ENCODE data around the gene HDDC2. TPM values are rescaled to one million over a fixed set of nuclear protein-coding genes. Genes with fewer than 3 reads are reported as not detected.

The HDDC2 gene
- polyA plus RNA-seq, 3 donors: 24.4 to 59.9 (median 42.6) TPM

DNA sequence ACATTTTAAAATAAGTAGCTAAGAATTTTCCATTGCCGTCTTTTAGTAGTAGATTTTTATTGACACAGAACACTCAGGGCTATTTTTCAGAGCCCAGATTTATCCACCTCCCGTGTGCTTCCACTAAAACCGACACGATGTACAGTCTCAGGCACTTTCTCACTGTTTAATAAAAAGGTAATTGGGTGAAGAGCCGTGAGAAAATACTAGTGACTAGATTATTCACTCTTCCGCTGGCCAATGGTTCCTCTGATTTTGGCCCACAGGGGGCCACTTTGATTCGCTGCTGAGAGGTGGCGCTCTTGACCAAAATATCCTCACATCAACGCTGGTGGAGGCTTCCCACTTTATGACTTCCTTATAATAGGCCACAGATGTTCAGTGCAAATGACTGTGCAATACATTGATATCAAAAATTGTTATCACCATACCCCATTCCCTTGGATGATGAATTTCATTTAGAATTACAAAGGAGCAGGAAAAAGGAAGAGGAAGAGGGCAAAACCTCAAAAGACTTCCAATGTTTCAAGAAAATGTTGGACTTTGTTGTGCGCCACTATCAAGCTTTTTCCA, 12.3 kb upstream of the HDDC2 start:
- Mint-ChIP-seq H3K4me3 (no peak overlapping the region), H3K4me1 (no peaks in the 10 kb centered on the region), H3K27ac (no peak overlapping the region), H3K36me3 (no peaks in the 10 kb centered on the region), H3K27me3 (ENCODE audit: low read depth in 3 of 3) (peaks cover 7 to 18% (median 14%) of the 10 kb centered on the region in 3 donors), H3K9me3 (no peaks in the 10 kb centered on the region)
- peak; percentile 47 to 62 (median 54) for DNase-seq
- Histone ChIP-seq H3K79me2 (ENCODE audit: insufficient read depth, low read length) (no peaks in the 10 kb centered on the region), H3K4me3 (replicated peaks in 1 of 3; ENCODE audit: low read depth in 2 of 3, low read length in 3 of 3) (no peak overlapping the region), H3K9ac (ENCODE audit: insufficient read depth, low read length, poor library complexity, severe bottlenecking) (no peak overlapping the region), H3K9me3 (replicated peaks in 1 of 2; ENCODE audit: control insufficient read depth in 1 of 2, insufficient read depth in 1 of 2, low read length in 2 of 2) (no peaks in the 10 kb centered on the region), H4K20me1 (ENCODE audit: insufficient read depth, low read length) (no peaks in the 10 kb centered on the region), H3K27ac (ENCODE audit: low read depth in 1 of 2, low read length in 2 of 2) (no peak overlapping the region), H3K4me1 (ENCODE audit: control insufficient read depth in 1 of 2, insufficient read depth in 2 of 2, low read length in 2 of 2) (no peaks in the 10 kb centered on the region), H3K4me2 (replicated peaks; ENCODE audit: extremely low read depth, low read length, poor library complexity, severe bottlenecking) (no peak overlapping the region), H3K36me3 (replicated peaks in 1 of 2; ENCODE audit: control insufficient read depth in 1 of 2, insufficient read depth in 2 of 2, low read length in 2 of 2) (no peaks in the 10 kb centered on the region), H2AFZ (ENCODE audit: insufficient read depth, low read depth, low read length, poor library complexity, severe bottlenecking) (no peak overlapping the region), H3K27me3 (ENCODE audit: control insufficient read depth in 2 of 2, insufficient read depth in 2 of 2, low read length in 2 of 2) (peaks cover 11 to 30% of the 10 kb centered on the region in 2 donors)
- intact Hi-C loops (cut with micrococcal nuclease): loop anchor here (5.0 to 10.0 kb wide), 3 partner anchors 438 to 671 kb away; partner anchors contain the start of gene TRMT11 (in 1 of the 2)
- 0% methylated on average over 3 of the region's 10 CpGs for WGBS (ENCODE audit: insufficient coverage)
- TF ChIP-seq, protein P1, sequence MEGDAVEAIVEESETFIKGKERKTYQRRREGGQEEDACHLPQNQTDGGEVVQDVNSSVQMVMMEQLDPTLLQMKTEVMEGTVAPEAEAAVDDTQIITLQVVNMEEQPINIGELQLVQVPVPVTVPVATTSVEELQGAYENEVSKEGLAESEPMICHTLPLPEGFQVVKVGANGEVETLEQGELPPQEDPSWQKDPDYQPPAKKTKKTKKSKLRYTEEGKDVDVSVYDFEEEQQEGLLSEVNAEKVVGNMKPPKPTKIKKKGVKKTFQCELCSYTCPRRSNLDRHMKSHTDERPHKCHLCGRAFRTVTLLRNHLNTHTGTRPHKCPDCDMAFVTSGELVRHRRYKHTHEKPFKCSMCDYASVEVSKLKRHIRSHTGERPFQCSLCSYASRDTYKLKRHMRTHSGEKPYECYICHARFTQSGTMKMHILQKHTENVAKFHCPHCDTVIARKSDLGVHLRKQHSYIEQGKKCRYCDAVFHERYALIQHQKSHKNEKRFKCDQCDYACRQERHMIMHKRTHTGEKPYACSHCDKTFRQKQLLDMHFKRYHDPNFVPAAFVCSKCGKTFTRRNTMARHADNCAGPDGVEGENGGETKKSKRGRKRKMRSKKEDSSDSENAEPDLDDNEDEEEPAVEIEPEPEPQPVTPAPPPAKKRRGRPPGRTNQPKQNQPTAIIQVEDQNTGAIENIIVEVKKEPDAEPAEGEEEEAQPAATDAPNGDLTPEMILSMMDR (IDR thresholded peaks at IDR 0.05): peak; percentile 69

DNA sequence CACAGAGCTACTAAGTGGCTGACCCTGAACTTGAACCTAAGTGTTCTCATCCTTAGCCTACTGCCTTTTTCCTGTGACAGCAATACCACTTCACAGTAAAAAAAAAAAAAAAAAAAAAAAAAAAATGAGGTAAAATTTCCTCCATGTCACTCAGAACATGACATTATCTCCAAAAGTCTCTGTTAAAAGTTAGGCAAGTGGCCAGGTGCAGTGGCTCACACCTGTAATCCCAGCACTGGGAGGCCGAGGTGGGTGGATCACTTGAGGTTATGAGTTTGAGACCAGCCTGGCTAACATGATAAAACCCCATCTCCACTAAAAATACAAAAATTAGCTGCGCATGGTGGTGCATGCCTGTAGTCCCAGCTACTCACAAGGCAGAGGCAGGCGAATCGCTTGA, 11.2 kb upstream of the HDDC2 start:
- no peaks in the 10 kb centered on the region for H3K79me2 ChIP-seq (ENCODE audit: insufficient read depth, low read length)
- peaks cover 3% of the 10 kb centered on the region for H3K4me1 Mint-ChIP-seq
- H3K27me3 Mint-ChIP-seq (ENCODE audit: low read depth in 3 of 3): peaks cover 11 to 21% (median 14%) of the 10 kb centered on the region in 3 donors
- H3K9me3 Mint-ChIP-seq: no peaks in the 10 kb centered on the region
- no peak overlapping the region for H3K27ac Mint-ChIP-seq
- TF ChIP-seq, protein P1 (IDR thresholded peaks at IDR 0.05): no peak
- no peak overlapping the region for H3K27ac ChIP-seq (ENCODE audit: low read depth in 1 of 2, low read length in 2 of 2)
- intact Hi-C loops (cut with micrococcal nuclease): loop anchor here (5.0 to 10.0 kb wide), 3 partner anchors 439 to 672 kb away; partner anchors contain the start of gene TRMT11 (in 1 of the 2)
- no CpG with 5 or more reads among the region's 4 CpGs for WGBS (ENCODE audit: insufficient coverage)
- no peak overlapping the region for H3K9ac ChIP-seq (ENCODE audit: insufficient read depth, low read length, poor library complexity, severe bottlenecking)
- no peak overlapping the region for H2AFZ ChIP-seq (ENCODE audit: insufficient read depth, low read depth, low read length, poor library complexity, severe bottlenecking)
- H4K20me1 ChIP-seq (ENCODE audit: insufficient read depth, low read length): no peaks in the 10 kb centered on the region
- peaks cover 13 to 26% of the 10 kb centered on the region in 2 donors for H3K27me3 ChIP-seq (ENCODE audit: control insufficient read depth in 2 of 2, insufficient read depth in 2 of 2, low read length in 2 of 2)
- H3K36me3 Mint-ChIP-seq: no peaks in the 10 kb centered on the region
- H3K4me3 ChIP-seq (replicated peaks in 1 of 3; ENCODE audit: low read depth in 2 of 3, low read length in 3 of 3): no peak overlapping the region
- H3K4me2 ChIP-seq (replicated peaks; ENCODE audit: extremely low read depth, low read length, poor library complexity, severe bottlenecking): no peak overlapping the region
- no peak for DNase-seq
- H3K9me3 ChIP-seq (replicated peaks in 1 of 2; ENCODE audit: control insufficient read depth in 1 of 2, insufficient read depth in 1 of 2, low read length in 2 of 2): no peaks in the 10 kb centered on the region
- no peaks in the 10 kb centered on the region for H3K4me1 ChIP-seq (ENCODE audit: control insufficient read depth in 1 of 2, insufficient read depth in 2 of 2, low read length in 2 of 2)
- no peak overlapping the region for H3K4me3 Mint-ChIP-seq
- no peaks in the 10 kb centered on the region for H3K36me3 ChIP-seq (replicated peaks in 1 of 2; ENCODE audit: control insufficient read depth in 1 of 2, insufficient read depth in 2 of 2, low read length in 2 of 2)
